Measurements from ENCODE around the gene PNRC2. TPM values are rescaled to one million over a fixed set of nuclear protein-coding genes. Genes with fewer than 3 reads are reported as not detected.
A peak's percentile ranks its signal among the peaks of the same experiment; 100 is the strongest.

The PNRC2 gene
- 24.7 TPM for polyA plus RNA-seq (2012; ENCODE audit: insufficient read depth, insufficient read length, low read depth)

GRCh38 chr1:23959461-23960290 lies at the start of gene PNRC2:
TSS of gene PNRC2 (plus strand) at chr1:23959828. CDS start at chr1:23961458, 1,630 bp downstream.
- TF ChIP-seq, protein P1, sequence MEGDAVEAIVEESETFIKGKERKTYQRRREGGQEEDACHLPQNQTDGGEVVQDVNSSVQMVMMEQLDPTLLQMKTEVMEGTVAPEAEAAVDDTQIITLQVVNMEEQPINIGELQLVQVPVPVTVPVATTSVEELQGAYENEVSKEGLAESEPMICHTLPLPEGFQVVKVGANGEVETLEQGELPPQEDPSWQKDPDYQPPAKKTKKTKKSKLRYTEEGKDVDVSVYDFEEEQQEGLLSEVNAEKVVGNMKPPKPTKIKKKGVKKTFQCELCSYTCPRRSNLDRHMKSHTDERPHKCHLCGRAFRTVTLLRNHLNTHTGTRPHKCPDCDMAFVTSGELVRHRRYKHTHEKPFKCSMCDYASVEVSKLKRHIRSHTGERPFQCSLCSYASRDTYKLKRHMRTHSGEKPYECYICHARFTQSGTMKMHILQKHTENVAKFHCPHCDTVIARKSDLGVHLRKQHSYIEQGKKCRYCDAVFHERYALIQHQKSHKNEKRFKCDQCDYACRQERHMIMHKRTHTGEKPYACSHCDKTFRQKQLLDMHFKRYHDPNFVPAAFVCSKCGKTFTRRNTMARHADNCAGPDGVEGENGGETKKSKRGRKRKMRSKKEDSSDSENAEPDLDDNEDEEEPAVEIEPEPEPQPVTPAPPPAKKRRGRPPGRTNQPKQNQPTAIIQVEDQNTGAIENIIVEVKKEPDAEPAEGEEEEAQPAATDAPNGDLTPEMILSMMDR (IDR thresholded peaks at IDR 0.05; ENCODE audit: low read depth, low read length): no peak
- peaks cover 18% of the 10 kb centered on the region for H3K36me3 ChIP-seq
- peak within 1 kb of the TSS; percentile 95 for H3K4me3 ChIP-seq (ENCODE audit: low read depth, low read length)
- H3K4me1 ChIP-seq: no peaks in the 10 kb centered on the region
- no peaks in the 10 kb centered on the region for H3K9me3 ChIP-seq
- H3K27me3 ChIP-seq: no peaks in the 10 kb centered on the region
- peak; percentile 92 for DNase-seq

- no peak overlapping the region for H3K4me3 ChIP-seq (ENCODE audit: low read depth, low read length)
- DNase-seq: no peak
- TF ChIP-seq, protein P1 (IDR thresholded peaks at IDR 0.05; ENCODE audit: low read depth, low read length): no peak
Observed at GRCh38 chr1:23910144-23910543, 49.5 kb upstream of the PNRC2 start.

DNA sequence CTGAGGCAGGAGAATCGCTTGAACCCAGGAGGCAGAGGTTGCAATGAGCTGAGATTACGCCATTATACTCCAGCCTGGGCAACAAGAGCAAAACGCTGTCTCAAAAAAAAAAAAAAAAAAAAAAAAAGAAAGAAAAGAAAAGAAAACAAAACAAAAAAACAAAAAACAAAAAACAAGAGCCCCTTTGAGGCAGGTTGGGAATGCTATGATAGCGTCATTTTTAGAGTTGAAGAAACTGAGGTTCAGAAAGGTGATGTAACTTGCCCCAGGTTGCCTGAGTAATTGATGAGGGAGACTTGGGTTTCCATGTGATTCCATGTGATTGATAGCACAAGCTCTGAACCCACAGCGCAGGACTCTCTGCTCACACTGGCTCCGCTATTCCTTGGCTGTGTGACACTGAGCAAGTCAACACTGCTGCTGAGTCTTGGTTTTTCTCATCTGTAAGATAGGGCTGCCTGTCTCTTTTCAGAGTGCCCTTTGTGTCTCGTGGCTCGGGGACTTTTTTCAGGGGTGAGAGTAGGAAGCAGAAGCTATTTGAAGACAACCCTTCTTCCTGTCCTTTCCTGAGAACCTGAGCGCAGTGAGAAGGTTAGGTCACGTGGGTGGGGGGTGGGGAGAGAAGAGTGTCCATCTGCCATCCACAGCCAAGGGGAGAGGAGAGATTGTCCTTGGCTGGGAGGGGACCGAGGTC lies 48.9 kb upstream of the PNRC2 start:
- no peak for DNase-seq
- Histone ChIP-seq H3K36me3 (no peaks in the 10 kb centered on the region), H3K4me1 (no peaks in the 10 kb centered on the region), H3K27me3 (no peaks in the 10 kb centered on the region), H3K9me3 (no peaks in the 10 kb centered on the region), H3K4me3 (ENCODE audit: low read depth, low read length) (no peak overlapping the region)
- TF ChIP-seq, protein P1 (IDR thresholded peaks at IDR 0.05; ENCODE audit: low read depth, low read length): no peak

More at GRCh38 chr1:23910144-23910543, 49.5 kb upstream of the PNRC2 start:
- no peaks in the 10 kb centered on the region for H3K9me3 ChIP-seq
- H3K36me3 ChIP-seq: no peaks in the 10 kb centered on the region
- H3K4me1 ChIP-seq: no peaks in the 10 kb centered on the region
- H3K27me3 ChIP-seq: no peaks in the 10 kb centered on the region

GRCh38 chr1:23911921-23912320 lies 47.7 kb upstream of the PNRC2 start:
- TF ChIP-seq, protein P1 (IDR thresholded peaks at IDR 0.05; ENCODE audit: low read depth, low read length): no peak
- DNase-seq: no peak
- H3K4me3 ChIP-seq (ENCODE audit: low read depth, low read length): no peak overlapping the region
- H3K4me1 ChIP-seq: no peaks in the 10 kb centered on the region
- no peaks in the 10 kb centered on the region for H3K36me3 ChIP-seq
- H3K27me3 ChIP-seq: no peaks in the 10 kb centered on the region
- no peaks in the 10 kb centered on the region for H3K9me3 ChIP-seq

DNA sequence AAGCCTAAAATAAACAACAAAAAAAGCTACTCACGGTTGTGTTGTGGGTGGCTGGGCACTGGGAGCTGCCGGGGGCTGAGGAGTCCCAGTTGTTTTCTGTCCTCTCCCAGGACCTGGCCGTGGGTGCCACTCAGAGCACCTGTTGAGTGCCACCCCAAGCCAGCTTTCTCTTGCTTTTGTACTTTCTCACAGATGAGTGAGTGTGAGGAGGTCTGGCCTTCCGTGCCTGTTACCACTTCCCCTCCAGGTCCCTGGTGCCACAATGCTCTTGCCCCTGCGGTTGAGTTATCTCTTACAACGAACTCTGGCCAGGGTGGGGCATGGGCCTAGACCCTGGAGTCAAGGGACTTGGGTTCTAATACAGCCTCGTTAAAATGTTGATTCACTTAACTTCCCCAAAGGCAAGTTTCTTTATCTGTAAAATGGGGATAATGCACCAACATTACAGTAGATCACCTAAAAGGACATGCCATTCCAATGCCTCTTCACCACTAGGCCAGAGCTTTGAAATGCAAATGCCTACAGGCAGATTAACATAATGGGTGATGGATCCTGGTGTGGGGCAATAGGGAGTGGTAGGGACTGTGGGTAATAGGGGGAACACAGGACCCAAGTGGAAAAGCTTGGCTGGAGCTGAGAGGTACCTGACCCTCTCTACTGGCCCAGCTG lies 46.3 kb upstream of the PNRC2 start, which contains the start of gene CNR2:
Gene CNR2, minus strand, starts transcription at position 151 of the 669 bp plus-strand sequence. CDS start 37,745 bp downstream, outside the sequence.
- Histone ChIP-seq H3K27me3 (no peaks in the 10 kb centered on the region), H3K4me1 (no peaks in the 10 kb centered on the region), H3K9me3 (no peaks in the 10 kb centered on the region), H3K4me3 (ENCODE audit: low read depth, low read length) (no peak within 1 kb of the TSS), H3K36me3 (no peaks in the 10 kb centered on the region)
- TF ChIP-seq, protein P1 (IDR thresholded peaks at IDR 0.05; ENCODE audit: low read depth, low read length): no peak
- DNase-seq: no peak
